IMR-90 (cell line): ENCODE results near the gene PHC2. TPM values are rescaled to one million over a fixed set of nuclear protein-coding genes. Genes with fewer than 3 reads are reported as not detected.

ENCODE experiments used
- ATAC-seq: fragments of 200-7000 bp; cut with Tn5 transposase; 2 replicates; pipeline ENCODE4 v1.9.1; 2020; ENCODE audit warnings: low read depth, mild to moderate bottlenecking, moderate library complexity
- BruUV-seq: library from RNA; stranded (reverse); fragments of 400-500 nt; replicated peaks from 2 replicates; lab custom pipeline; 2021; lab: Mats Ljungman, UMichigan
- CTCF ChIA-PET: fragments of 300-600 bp; formaldehyde crosslinking; extraction: SDS; loops from one replicate; lab custom pipeline; 2021; ENCODE audit warnings: antibody characterized with exemption; lab: Yijun Ruan, JAX
- POLR2A ChIA-PET: fragments of 300-600 bp; sonication (Branson Sonifier 250); formaldehyde crosslinking; loops from one replicate; lab custom pipeline; 2022; ENCODE audit warnings: antibody characterized with exemption; ENCODE audit not compliant: unreplicated experiment; lab: Charles Lee
- DNase-seq: peaks from one replicate; pipeline ENCODE4 v3.0.0; 2013
- H2AFZ ChIP-seq: replicated peaks from 2 replicates; pipeline ENCODE3; 2013; ENCODE audit warnings: low read length, mild to moderate bottlenecking; ENCODE audit not compliant: poor library complexity
- H2AK5ac ChIP-seq: 2 replicates; pipeline ENCODE4 v1.6.1; 2013; ENCODE audit warnings: low read depth, low read length, inconsistent platforms
- H2AK9ac ChIP-seq: replicated peaks from 2 replicates; pipeline ENCODE3; 2013; ENCODE audit warnings: mild to moderate bottlenecking, low read depth, low read length, moderate library complexity; ENCODE audit not compliant: poor library complexity
- H2BK120ac ChIP-seq: 2 replicates; pipeline ENCODE4 v1.6.1; 2013; ENCODE audit warnings: low read depth, low read length, inconsistent platforms
- H2BK15ac ChIP-seq: 3 replicates; pipeline ENCODE4 v1.6.1; 2013; ENCODE audit warnings: low read depth, low read length, inconsistent platforms
- H2BK20ac ChIP-seq: 2 replicates; pipeline ENCODE4 v1.6.1; 2013; ENCODE audit warnings: low read depth, mild to moderate bottlenecking, inconsistent platforms, low read length, moderate library complexity
- H2BK5ac ChIP-seq: 2 replicates; pipeline ENCODE4 v1.6.1; 2013; ENCODE audit warnings: mild to moderate bottlenecking, low read depth, low read length, inconsistent platforms; ENCODE audit not compliant: poor library complexity, severe bottlenecking
- H3K14ac ChIP-seq: replicated peaks from 2 replicates; pipeline ENCODE4 v1.6.1; 2013; ENCODE audit warnings: low read depth, low read length, inconsistent platforms
- H3K18ac ChIP-seq: 2 replicates; pipeline ENCODE4 v1.6.1; 2013; ENCODE audit warnings: low read depth, low read length, control low read depth
- H3K23ac ChIP-seq: 2 replicates; pipeline ENCODE4 v1.6.1; 2013; ENCODE audit warnings: low read depth, low read length, inconsistent platforms
- H3K27ac ChIP-seq: 2 replicates; pipeline ENCODE4 v1.5.1; 2013; ENCODE audit warnings: mild to moderate bottlenecking, control low read depth, low read length; ENCODE audit not compliant: insufficient read depth
- H3K27me3 ChIP-seq: 2 replicates; pipeline ENCODE4 v1.6.1; 2013; ENCODE audit warnings: low read length; ENCODE audit not compliant: control insufficient read depth, insufficient read depth
- H3K36me3 ChIP-seq: 2 replicates; pipeline ENCODE4 v1.6.1; 2013; ENCODE audit warnings: low read length, mixed read lengths; ENCODE audit not compliant: control insufficient read depth, insufficient read depth
- H3K4ac ChIP-seq: 2 replicates; pipeline ENCODE4 v1.6.1; 2013; ENCODE audit warnings: low read depth, low read length, inconsistent platforms
- H3K4me1 ChIP-seq: 2 replicates; pipeline ENCODE4 v1.6.1; 2013; ENCODE audit warnings: low read length, mixed read lengths; ENCODE audit not compliant: control insufficient read depth, insufficient read depth
- H3K4me2 ChIP-seq: 2 replicates; pipeline ENCODE4 v1.6.1; 2013; ENCODE audit warnings: low read depth, mild to moderate bottlenecking, control low read depth, low read length, moderate library complexity
- H3K4me3 ChIP-seq: 2 replicates; pipeline ENCODE4 v1.5.1; 2013; ENCODE audit warnings: low read depth, mild to moderate bottlenecking, control low read depth, low read length, moderate library complexity; ENCODE audit not compliant: insufficient read depth
- H3K56ac ChIP-seq: 2 replicates; pipeline ENCODE4 v1.6.1; 2013; ENCODE audit warnings: low read length, inconsistent platforms; ENCODE audit not compliant: insufficient read depth; ENCODE audit errors: extremely low read depth
- H3K79me1 ChIP-seq, 2 experiments: 2 replicates each; pipeline ENCODE4 v1.6.1; 2013; ENCODE audit warnings: low read length in 2 of 2, inconsistent platforms in 1 of 2, low read depth in 1 of 2
- H3K9ac ChIP-seq: 2 replicates; pipeline ENCODE4 v1.6.1; 2013; ENCODE audit warnings: low read depth, low read length, control low read depth
- H3K9me1 ChIP-seq: 2 replicates; pipeline ENCODE4 v1.6.1; 2013; ENCODE audit warnings: low read length, inconsistent platforms; ENCODE audit not compliant: insufficient read depth
- H3K9me3 ChIP-seq: 2 replicates; pipeline ENCODE4 v1.6.1; 2013; ENCODE audit warnings: low read length; ENCODE audit not compliant: control insufficient read depth, insufficient read depth
- H4K20me1 ChIP-seq: 2 replicates; pipeline ENCODE4 v1.6.1; 2013; ENCODE audit warnings: low read length, inconsistent platforms; ENCODE audit not compliant: insufficient read depth
- H4K5ac ChIP-seq: 2 replicates; pipeline ENCODE4 v1.6.1; 2013; ENCODE audit warnings: mild to moderate bottlenecking, low read depth, low read length, control low read depth
- H4K8ac ChIP-seq, 2 experiments: 2 replicates each; pipeline ENCODE4 v1.6.1; 2013; ENCODE audit warnings: low read depth in 2 of 2, low read length in 2 of 2, control low read depth in 1 of 2, inconsistent platforms in 1 of 2
- H4K91ac ChIP-seq: 2 replicates; pipeline ENCODE4 v1.6.1; 2013; ENCODE audit warnings: low read depth, low read length, inconsistent platforms; ENCODE audit not compliant: insufficient read depth
- BHLHE40 ChIP-seq: fragments of 150-350 bp; IDR thresholded peaks from 2 replicates; pipeline ENCODE4 v1.6.1; 2016; ENCODE audit warnings: mild to moderate bottlenecking, low read depth, low read length
- CEBPB ChIP-seq: IDR thresholded peaks from 2 replicates; pipeline ENCODE4 v1.6.1; 2012; ENCODE audit warnings: low read depth, low read length, improper control_type of control experiment
- CHD1 ChIP-seq: IDR thresholded peaks from 2 replicates; pipeline ENCODE4 v1.6.1; 2012; ENCODE audit warnings: low read depth, low read length, improper control_type of control experiment
- FOS ChIP-seq: fragments of 150-350 bp; IDR thresholded peaks from 2 replicates; pipeline ENCODE4 v1.6.1; 2016; ENCODE audit warnings: low read depth, low read length
- MAFK ChIP-seq: IDR thresholded peaks from 2 replicates; pipeline ENCODE4 v1.6.1; 2012; ENCODE audit warnings: low read depth, low read length, improper control_type of control experiment
- MAZ ChIP-seq: IDR thresholded peaks from 2 replicates; pipeline ENCODE4 v1.6.1; 2012; ENCODE audit warnings: low read depth, mild to moderate bottlenecking, low read length, improper control_type of control experiment, moderate library complexity, borderline replicate concordance
- MXI1 ChIP-seq: IDR thresholded peaks from 2 replicates; pipeline ENCODE4 v1.6.1; 2012; ENCODE audit warnings: low read depth, mild to moderate bottlenecking, low read length, moderate library complexity, borderline replicate concordance
- NFE2L2 ChIP-seq: fragments of 150-350 bp; IDR thresholded peaks from 2 replicates; pipeline ENCODE4 v1.6.1; 2016; ENCODE audit warnings: low read depth, mild to moderate bottlenecking, low read length
- POLR2A ChIP-seq: IDR thresholded peaks from 2 replicates; pipeline ENCODE4 v1.6.1; 2012; ENCODE audit warnings: mild to moderate bottlenecking, low read depth, low read length
- RAD21 ChIP-seq: IDR thresholded peaks from 2 replicates; pipeline ENCODE4 v1.6.1; 2012; ENCODE audit warnings: low read length, improper control_type of control experiment
- RCOR1 ChIP-seq: IDR thresholded peaks from 2 replicates; pipeline ENCODE4 v1.6.1; 2012; ENCODE audit warnings: mild to moderate bottlenecking, low read length, improper control_type of control experiment; ENCODE audit not compliant: insufficient replicate concordance
- RFX5 ChIP-seq: IDR thresholded peaks from 2 replicates; pipeline ENCODE4 v1.8.0; 2012; ENCODE audit warnings: low read depth, mild to moderate bottlenecking, low read length, moderate library complexity
- SMC3 ChIP-seq: fragments of 150-350 bp; IDR thresholded peaks from 2 replicates; pipeline ENCODE4 v1.6.1; 2016; ENCODE audit warnings: low read depth, mild to moderate bottlenecking, antibody characterized with exemption, low read length, moderate library complexity
- WGBS, 2 experiments: methylation state at CpG; one replicate each; pipeline versions ENCODE4 v1.1.5 to v1.1.7; 2013; ENCODE audit warnings: missing lambda C conversion rate in 2 of 2; ENCODE audit not compliant: insufficient read length in 1 of 2; ENCODE audit errors: extremely low coverage in 2 of 2; 5-methylcytosine and 5-hydroxymethylcytosine counted together
- dilution Hi-C: fragments of 300-500 bp; cut with HindIII; formaldehyde crosslinking; loops from one replicate; pipeline ENCODE4 v1.14.3; 2018; ENCODE audit warnings: low sequenced_read_pairs; ENCODE audit not compliant: unreplicated experiment
- in situ Hi-C: fragments of 300-500 bp; cut with MboI; formaldehyde crosslinking; loops from 3 replicates; pipeline ENCODE4 v1.14.3; 2019; ENCODE audit warnings: low sequenced_read_pairs, inconsistent platforms, mixed read lengths
- intact Hi-C: fragments of 100-400 bp; cut with micrococcal nuclease; formaldehyde crosslinking; loops from 2 replicates; pipeline ENCODE4 v1.10.0; 2022
- polyA plus RNA-seq, 3 experiments: library from polyadenylated mRNA; depleted of rRNA; stranded (reverse); fragments of >200 nt; gene quantifications; 2 replicates each; pipeline ENCODE4 v1.2.3, GENCODE V29; 2012; ENCODE audit warnings: low replicate concordance in 1 of 3
- total RNA-seq: library from RNA; depleted of rRNA; stranded (reverse); fragments of >200 nt; gene quantifications from 2 replicates; pipeline ENCODE4 v1.2.3, GENCODE V29; 2012
- TF ChIP-seq, protein P1 (sequence below): fragments of 150-350 bp; IDR thresholded peaks from 2 replicates; pipeline ENCODE4 v1.6.1; 2016; ENCODE audit warnings: low read depth, mild to moderate bottlenecking, low read length, moderate library complexity, borderline replicate concordance
- TF ChIP-seq, protein P2 (sequence below): fragments of 150-350 bp; IDR thresholded peaks from 2 replicates; pipeline ENCODE4 v1.6.1; 2017; ENCODE audit warnings: mild to moderate bottlenecking, antibody characterized with exemption, low read length, low read depth

PHC2 gene
- total and polyA plus RNA-seq, 2 of the 4 experiments (the other 2 are of a cell fraction): 46.4 to 98.1 TPM

DNA sequence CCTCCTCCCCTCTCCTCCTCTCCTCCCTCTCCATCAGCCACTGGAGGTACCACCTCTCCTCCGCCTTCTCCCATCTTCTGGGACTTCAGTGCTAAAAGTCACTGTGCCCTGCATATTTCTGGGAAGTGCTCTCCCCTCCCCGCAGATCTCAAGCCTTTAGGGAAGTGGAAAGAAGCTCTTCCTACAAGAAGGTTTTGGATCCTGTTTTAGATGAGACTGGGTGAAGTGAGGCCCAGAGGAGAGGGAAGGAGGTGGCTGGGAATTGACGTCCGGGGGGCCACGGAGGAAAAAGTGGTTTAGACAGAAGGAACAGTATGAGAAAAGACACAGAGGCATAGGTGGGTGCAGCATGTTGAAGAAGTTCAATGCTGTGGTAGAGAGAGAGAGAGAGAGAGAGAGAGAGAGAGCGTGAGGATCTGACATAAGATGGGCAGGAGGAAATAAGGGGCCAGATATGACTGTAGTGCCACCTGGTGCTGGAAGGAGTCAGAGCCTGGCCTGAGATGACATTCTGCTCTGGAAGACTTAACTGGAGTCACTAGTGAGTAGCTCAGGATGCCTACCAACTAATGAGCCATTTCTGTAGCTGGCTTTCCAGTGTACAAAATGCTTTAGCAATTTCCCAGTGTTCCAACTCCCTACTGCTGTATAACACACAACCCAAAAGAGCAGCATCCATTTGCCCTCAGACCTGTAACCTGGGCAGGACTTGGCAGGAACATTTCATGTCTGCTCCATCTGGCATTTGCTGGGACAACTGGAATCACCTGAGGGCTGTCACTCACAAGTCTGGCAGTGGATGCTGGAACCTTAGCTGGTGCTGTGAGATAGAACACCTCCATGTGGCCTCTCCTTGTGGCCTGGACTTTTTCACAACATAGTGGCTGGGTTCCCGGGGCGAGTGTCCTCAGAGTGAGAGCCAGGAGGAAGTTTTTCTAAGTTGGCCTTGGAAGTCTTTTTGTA is 24.9 kb upstream of the PHC2 start:
- Histone ChIP-seq H3K9me1 (peaks cover 13% of the 10 kb centered on the region), H2AFZ (peak overlapping the region; percentile 65), H2BK5ac (no peak overlapping the region), H4K91ac (peak overlapping the region; percentile 46; the same call in 1 of the 2 replicates), H3K36me3 (no peaks in the 10 kb centered on the region), H4K20me1 (peaks cover 4% of the 10 kb centered on the region; the same call in 1 of the 2 replicates), H3K4me3 (no peak overlapping the region), H3K9ac (no peak overlapping the region), H3K4me2 (no peak overlapping the region), H3K9me3 (no peaks in the 10 kb centered on the region), H3K18ac (no peak overlapping the region), H2BK15ac (peak overlapping the region; percentile 2; the same call in 1 of the 3 replicates), H3K4me1 (peaks cover 16% of the 10 kb centered on the region), H3K56ac (no peak overlapping the region), H3K23ac (no peak overlapping the region), H2AK9ac (peak overlapping the region; percentile 47), H2BK120ac (peak overlapping the region; percentile 49), H3K27me3 (no peaks in the 10 kb centered on the region), H2AK5ac (peak overlapping the region; percentile 52; the same call in 1 of the 2 replicates), H4K5ac (no peak overlapping the region; the same call in 1 of the 2 replicates), H3K79me1 (peaks cover 0 to 2% of the 10 kb centered on the region in 2 experiments; a peak in 1 of 4 replicates), H3K14ac (peak overlapping the region; percentile 51), H3K27ac (no peak overlapping the region), H2BK20ac (peak overlapping the region; percentile 36; the same call in 1 of the 2 replicates), H4K8ac (peak overlapping the region in 1 of 2 experiments; percentile 61; a peak in 2 of 4 replicates), H3K4ac (peak overlapping the region; percentile 28)
- in situ Hi-C loops: loop anchor here (5.0 kb wide), 1 partner anchor 89 kb away; no protein-coding TSS in a partner anchor
- dilution Hi-C loops: no loop called here
- DNase-seq (peak; percentile 90), ATAC-seq (peak; percentile 86)
- POLR2A ChIA-PET: interaction anchor here (0.5 kb wide), 1 partner anchor 116 kb away, joined by 3 read pairs; no protein-coding TSS in a partner anchor
- BruUV-seq: no TSS peak
- intact Hi-C loops: loop anchor here (1.0 to 5.0 kb wide), 4 partner anchors 89 to 329 kb away; no protein-coding TSS in a partner anchor
- CTCF ChIA-PET: interaction anchor here (0.6 to 1.6 kb wide), 20 partner anchors 12 to 160 kb away, joined by 3 to 12 read pairs (median 4); no protein-coding TSS in a partner anchor
- 35% methylated on average over 3 of the region's 8 CpGs; no CpG with 5 or more reads in 1 of the 2 experiments for WGBS, 2 experiments
- peak; percentile 93 for TF ChIP-seq RAD21
- TF ChIP-seq SMC3: peak; percentile 94
- no peak for TF ChIP-seq MAZ
- TF ChIP-seq POLR2A: 0 out of 2 replicates have a peak, but pooled peaks have one; percentile 24
- no peak for TF ChIP-seq MAFK
- TF ChIP-seq RCOR1: no peak
- no peak for TF ChIP-seq CEBPB
- TF ChIP-seq BHLHE40: no peak
- no peak for TF ChIP-seq NFE2L2
- TF ChIP-seq, protein P1, sequence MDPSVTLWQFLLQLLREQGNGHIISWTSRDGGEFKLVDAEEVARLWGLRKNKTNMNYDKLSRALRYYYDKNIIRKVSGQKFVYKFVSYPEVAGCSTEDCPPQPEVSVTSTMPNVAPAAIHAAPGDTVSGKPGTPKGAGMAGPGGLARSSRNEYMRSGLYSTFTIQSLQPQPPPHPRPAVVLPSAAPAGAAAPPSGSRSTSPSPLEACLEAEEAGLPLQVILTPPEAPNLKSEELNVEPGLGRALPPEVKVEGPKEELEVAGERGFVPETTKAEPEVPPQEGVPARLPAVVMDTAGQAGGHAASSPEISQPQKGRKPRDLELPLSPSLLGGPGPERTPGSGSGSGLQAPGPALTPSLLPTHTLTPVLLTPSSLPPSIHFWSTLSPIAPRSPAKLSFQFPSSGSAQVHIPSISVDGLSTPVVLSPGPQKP: no peak
- no peak; the same call in 1 of the 2 replicates for TF ChIP-seq MXI1
- TF ChIP-seq CHD1: 0 out of 2 replicates have a peak, but pooled peaks have one; percentile 74
- no peak for TF ChIP-seq FOS
- no peak for TF ChIP-seq RFX5
- TF ChIP-seq, protein P2, sequence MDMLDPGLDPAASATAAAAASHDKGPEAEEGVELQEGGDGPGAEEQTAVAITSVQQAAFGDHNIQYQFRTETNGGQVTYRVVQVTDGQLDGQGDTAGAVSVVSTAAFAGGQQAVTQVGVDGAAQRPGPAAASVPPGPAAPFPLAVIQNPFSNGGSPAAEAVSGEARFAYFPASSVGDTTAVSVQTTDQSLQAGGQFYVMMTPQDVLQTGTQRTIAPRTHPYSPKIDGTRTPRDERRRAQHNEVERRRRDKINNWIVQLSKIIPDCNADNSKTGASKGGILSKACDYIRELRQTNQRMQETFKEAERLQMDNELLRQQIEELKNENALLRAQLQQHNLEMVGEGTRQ: no peak
